ENCODE data around the gene NUBPL.

Gene NUBPL

DNA sequence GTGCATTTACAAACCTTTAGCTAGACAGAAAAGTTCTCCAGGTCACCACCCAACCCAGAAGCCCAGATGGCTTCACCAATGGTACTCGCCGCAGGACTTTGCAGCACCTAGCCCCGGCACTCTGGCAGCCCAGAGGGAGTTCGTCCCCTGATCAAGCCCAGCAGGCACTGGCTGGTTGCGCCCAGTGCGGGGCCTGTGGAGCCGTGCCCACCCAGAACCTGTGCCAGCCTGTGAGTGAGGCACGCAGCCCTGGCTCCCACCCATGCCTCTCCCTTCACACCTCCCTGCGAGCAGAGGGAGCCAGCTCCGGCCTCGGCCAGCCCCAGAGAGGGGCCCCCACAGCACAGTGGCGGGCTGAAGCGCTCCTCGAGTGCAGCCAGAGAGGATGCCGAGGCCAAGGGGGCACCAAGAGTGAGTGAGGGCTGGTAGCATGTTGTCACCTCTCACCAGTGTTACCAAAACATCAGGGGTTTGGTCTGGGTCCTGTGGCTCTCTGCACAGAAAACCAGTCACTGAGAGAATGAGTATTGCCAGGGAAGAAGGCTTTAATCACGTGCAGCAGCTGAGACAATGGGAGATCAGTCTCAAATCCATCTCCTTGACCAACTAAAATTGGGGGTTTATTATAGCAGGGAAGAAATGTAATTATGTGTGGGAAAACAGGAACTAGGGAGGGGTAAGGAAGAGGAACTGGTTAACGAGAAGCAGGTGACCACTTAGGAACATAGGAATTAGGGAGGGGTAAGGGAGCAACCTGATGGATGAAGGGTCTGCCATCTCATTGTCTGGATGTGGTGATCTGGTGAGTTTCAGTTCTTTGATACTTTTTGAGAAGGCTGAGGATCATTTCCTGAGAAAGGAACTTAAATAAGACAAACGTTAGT, 151.3 kb downstream of the NUBPL start:
- no peak for DNase-seq (ENCODE audit: low spot score)
- in situ Hi-C loops (cut with MboI; ENCODE audit: low sequenced_read_pairs, unreplicated experiment) = no loop called here
- TF ChIP-seq CTCF (IDR thresholded peaks at IDR 0.05; ENCODE audit: borderline replicate concordance, control extremely low read depth, extremely low read depth, insufficient read depth, missing control alignments) = no peak

DNA sequence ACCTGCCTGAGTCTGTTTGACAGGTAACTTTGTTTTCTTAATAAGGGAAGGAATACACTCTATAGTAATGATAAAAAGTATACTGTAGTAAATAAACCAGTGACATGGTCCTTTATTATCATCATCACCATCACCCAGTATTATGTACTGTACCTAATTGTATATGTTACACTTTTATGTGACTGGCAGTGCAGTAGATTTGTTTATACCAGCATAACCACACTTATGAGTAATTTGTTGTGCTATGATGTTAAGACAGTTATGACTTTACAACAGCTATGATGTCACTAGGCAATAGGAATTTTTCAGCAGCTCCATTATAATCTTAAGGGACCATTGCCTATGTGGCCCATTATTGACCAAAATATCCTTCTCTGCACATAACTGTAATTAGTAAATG, 155.0 kb downstream of the NUBPL start:
- TF ChIP-seq CTCF (IDR thresholded peaks at IDR 0.05; ENCODE audit: borderline replicate concordance, control extremely low read depth, extremely low read depth, insufficient read depth, missing control alignments) = no peak
- in situ Hi-C loops (cut with MboI; ENCODE audit: low sequenced_read_pairs, unreplicated experiment) = no loop called here
- DNase-seq (ENCODE audit: low spot score) = no peak

- no peak for TF ChIP-seq CTCF (IDR thresholded peaks at IDR 0.05; ENCODE audit: borderline replicate concordance, control extremely low read depth, extremely low read depth, insufficient read depth, missing control alignments)
- no peak for DNase-seq (ENCODE audit: low spot score)
- in situ Hi-C loops (cut with MboI; ENCODE audit: low sequenced_read_pairs, unreplicated experiment) = no loop called here
Measured at GRCh38 chr14:31717294-31718085, 156.3 kb downstream of the NUBPL start.

DNA sequence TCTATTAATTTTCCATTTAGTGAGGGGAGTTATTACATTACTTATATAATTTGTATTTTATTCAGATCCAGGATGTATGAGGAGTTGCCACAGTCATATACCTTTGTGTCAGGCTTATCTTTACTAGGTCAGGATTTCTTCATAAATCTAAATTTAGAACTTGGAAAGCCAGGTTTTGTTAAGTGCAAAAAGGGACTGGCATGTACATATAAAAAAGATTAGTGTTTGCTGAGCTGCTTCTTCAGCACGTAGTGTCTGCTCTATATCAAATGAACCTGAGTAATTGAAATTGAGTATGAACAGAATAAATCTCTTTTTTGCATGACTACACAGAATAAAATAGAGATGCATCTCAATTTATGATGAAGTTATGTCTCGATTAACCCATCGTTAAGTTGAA, 157.4 kb downstream of the NUBPL start:
- in situ Hi-C loops (cut with MboI; ENCODE audit: low sequenced_read_pairs, unreplicated experiment) = no loop called here
- TF ChIP-seq CTCF (IDR thresholded peaks at IDR 0.05; ENCODE audit: borderline replicate concordance, control extremely low read depth, extremely low read depth, insufficient read depth, missing control alignments) = no peak
- no peak for DNase-seq (ENCODE audit: low spot score)

GRCh38 chr14:31718985-31719384, 157.8 kb downstream of the NUBPL start:
- no peak for DNase-seq (ENCODE audit: low spot score)
- in situ Hi-C loops (cut with MboI; ENCODE audit: low sequenced_read_pairs, unreplicated experiment) = no loop called here
- no peak for TF ChIP-seq CTCF (IDR thresholded peaks at IDR 0.05; ENCODE audit: borderline replicate concordance, control extremely low read depth, extremely low read depth, insufficient read depth, missing control alignments)

- DNase-seq (ENCODE audit: low spot score) = no peak
- in situ Hi-C loops (cut with MboI; ENCODE audit: low sequenced_read_pairs, unreplicated experiment) = loop anchor here (25.0 kb wide), 1 partner anchor 89 kb away; no protein-coding TSS in a partner anchor
- TF ChIP-seq CTCF (IDR thresholded peaks at IDR 0.05; ENCODE audit: borderline replicate concordance, control extremely low read depth, extremely low read depth, insufficient read depth, missing control alignments) = no peak
Measured at GRCh38 chr14:31726337-31726736, 165.1 kb downstream of the NUBPL start.
